ENCODE measurements around the gene KAT6B.

Gene KAT6B

DNA sequence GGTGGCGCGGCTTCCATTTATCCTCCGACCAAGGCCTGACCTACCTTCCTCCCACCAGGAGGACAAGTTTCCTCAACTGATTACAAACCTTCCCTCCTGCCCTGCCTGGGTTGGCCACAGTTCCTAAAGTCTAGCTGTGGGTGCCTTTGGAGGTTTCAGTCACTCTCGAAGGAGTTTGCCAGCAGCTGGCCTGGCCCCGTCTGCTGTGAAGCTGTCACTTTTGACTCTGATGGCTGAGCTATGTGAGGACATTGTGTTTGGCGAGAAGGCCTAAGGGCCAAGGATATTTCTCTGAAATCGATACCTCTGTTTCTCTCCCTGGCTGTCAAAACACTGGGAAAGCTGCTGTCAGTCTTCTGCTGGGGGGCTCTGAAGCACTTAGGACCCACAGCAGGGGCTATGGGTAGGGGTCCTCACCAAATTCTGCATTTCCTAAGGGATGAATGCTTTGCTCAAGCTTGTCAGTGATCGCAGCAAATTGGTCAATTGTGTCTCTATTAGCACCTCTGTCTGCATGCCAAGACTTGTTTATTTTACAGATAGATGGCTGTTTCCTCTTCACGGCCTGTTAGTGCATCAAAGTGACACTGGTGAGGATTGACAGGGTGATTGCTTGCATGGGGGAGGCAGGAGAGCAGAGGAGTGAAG is 253.2 kb downstream of the KAT6B start:
- FAIRE-seq, result no peak

DNA sequence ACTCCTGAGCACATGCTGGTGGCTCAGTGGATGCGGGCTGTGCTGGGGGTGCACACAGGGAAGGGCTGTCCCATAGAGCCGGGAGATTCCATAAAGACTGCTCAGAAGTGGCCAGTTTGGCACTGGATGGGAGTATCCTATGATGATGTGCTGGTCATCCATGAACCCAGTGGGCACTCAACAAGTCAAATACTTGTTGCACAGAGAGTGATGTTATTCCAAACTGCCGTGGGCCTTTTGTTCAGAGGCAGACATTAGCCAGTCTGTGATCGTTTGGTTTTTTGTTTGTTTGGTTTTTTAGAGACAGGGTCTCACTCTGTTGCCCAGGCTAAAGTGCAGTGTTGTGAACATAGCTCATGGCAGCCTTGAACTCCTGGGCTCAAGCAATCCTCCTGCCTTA is 254.2 kb downstream of the KAT6B start:
- no peak for FAIRE-seq

DNA sequence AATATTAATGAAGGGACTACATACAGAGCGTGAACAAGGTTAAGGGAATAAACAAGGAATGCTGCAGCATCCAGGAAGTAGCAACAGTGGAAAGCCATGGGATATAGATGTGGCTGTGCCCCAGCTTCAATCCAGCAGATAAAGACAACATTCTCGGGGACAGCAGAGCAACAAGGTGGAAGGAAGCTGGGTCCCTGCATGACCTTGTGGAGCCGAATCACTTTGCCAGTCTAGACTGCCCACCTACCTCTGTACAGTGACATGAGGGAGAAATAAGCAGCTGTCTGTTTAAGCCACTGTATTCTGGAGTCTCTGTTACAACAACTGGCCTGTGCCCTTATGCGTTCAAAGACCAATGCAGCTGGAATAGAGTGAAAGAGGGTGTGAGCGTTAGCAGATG is 255.0 kb downstream of the KAT6B start:
- no peak for FAIRE-seq

All from A204.1 (cell line).